HG03103 (cell line): ENCODE measurements around the gene ZMIZ2.
"Not testable (repeated sequence)": the region's sequence is repeated elsewhere in the genome, so short reads cannot be mapped to it uniquely, and the experiment has no call there.

ENCODE experiments used
- ATAC-seq: cut with Tn5 transposase; IDR thresholded peaks from one replicate; pipeline ENCODE4 v1.9.1; 2021; ENCODE audit warnings: low read depth; ENCODE audit not compliant: unreplicated experiment

The ZMIZ2 gene

GRCh38 chr7:44769376-44769775 is 20.7 kb downstream of the ZMIZ2 start:
- ATAC-seq: no peak

- ATAC-seq: peak; percentile 66
Measured at GRCh38 chr7:44769776-44770294, 21.2 kb downstream of the ZMIZ2 start.

- ATAC-seq: no peak
Measured at GRCh38 chr7:44771358-44771757, 22.7 kb downstream of the ZMIZ2 start.

- no peak for ATAC-seq
Measured at GRCh38 chr7:44772440-44772839, 23.8 kb downstream of the ZMIZ2 start.

GRCh38 chr7:44772867-44773266 is 24.2 kb downstream of the ZMIZ2 start:
- no peak for ATAC-seq

GRCh38 chr7:44774486-44774885 is 25.8 kb downstream of the ZMIZ2 start:
- not testable (repeated sequence) for ATAC-seq

- ATAC-seq: no peak
Measured at GRCh38 chr7:44775383-44776107, 26.9 kb downstream of the ZMIZ2 start.

- no peak for ATAC-seq
Measured at GRCh38 chr7:44776211-44776610, 27.6 kb downstream of the ZMIZ2 start.

GRCh38 chr7:44782460-44782859 is 33.8 kb downstream of the ZMIZ2 start:
- ATAC-seq: no peak

GRCh38 chr7:44783407-44783806 is 34.8 kb downstream of the ZMIZ2 start:
- no peak for ATAC-seq

GRCh38 chr7:44784364-44784763 is 35.7 kb downstream of the ZMIZ2 start:
- no peak for ATAC-seq

- ATAC-seq: not testable (repeated sequence)
Measured at GRCh38 chr7:44785218-44785617, 36.6 kb downstream of the ZMIZ2 start.

- no peak for ATAC-seq
Measured at GRCh38 chr7:44787041-44787440, 38.4 kb downstream of the ZMIZ2 start.

GRCh38 chr7:44787762-44788161 is 39.1 kb downstream of the ZMIZ2 start:
- ATAC-seq: no peak

GRCh38 chr7:44789990-44790389 is 41.3 kb downstream of the ZMIZ2 start:
- ATAC-seq: no peak

GRCh38 chr7:44791278-44792219 is 42.9 kb downstream of the ZMIZ2 start:
- ATAC-seq: no peak

GRCh38 chr7:44793919-44794318 is 45.3 kb downstream of the ZMIZ2 start:
- ATAC-seq: no peak

- no peak for ATAC-seq
Measured at GRCh38 chr7:44794331-44794730, 45.7 kb downstream of the ZMIZ2 start.

- ATAC-seq: peak; percentile 24
Measured at GRCh38 chr7:44796034-44796503, 47.4 kb downstream of the ZMIZ2 start.

GRCh38 chr7:44796504-44797328 is 48.1 kb downstream of the ZMIZ2 start, which contains the start of gene PPIA:
Gene PPIA, plus strand, starts transcription at chr7:44796681. Its CDS starts 44 bp downstream, at chr7:44796725.
- peak; percentile 76 for ATAC-seq
